MV-4-11 (cell line): ENCODE results near the gene METTL8.

Experiments
- DNase-seq: peaks from one replicate; lab custom pipeline; 2025; lab: John Stamatoyannopoulos, UW

The METTL8 gene

GRCh38 chr2:171310889-171311288, 122.9 kb downstream of the METTL8 start:
- DNase-seq, result no peak

GRCh38 chr2:171309455-171310286, 124.1 kb downstream of the METTL8 start:
- no peak for DNase-seq

DNA sequence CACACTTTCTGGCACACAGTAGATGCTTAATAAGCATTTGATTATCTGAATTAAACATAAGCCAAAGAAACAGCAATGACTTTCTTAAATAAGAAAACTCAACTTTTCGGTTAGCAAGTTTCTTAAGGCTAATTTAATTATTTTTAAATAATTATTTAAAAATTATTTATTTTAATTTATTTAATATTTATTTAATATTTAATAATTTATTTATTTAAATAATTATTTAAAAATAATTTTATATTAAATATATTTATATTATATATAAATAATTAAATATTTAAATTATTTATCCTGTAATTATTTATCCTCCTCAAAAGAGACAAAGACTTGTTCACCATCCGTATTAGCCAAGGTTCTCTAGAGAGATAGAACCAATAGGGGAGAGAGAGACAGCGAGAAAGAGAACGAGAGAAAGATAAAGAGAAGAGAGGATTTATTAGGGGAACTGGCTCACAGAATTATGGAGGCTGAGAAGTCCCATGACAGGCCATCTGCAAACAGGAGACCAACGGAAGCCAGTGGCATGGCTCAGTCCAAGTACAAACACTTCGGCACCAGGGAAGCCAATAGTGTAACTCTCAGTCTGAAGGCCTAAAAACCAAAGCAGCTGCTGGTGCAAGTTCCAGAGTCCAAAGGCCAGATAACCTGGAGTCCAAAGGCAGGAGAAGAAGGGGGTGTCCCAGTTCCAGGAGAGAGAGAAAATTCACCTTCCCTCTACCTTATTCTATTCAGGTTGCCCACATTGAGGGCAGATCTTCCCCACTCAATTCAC, 125.3 kb downstream of the METTL8 start:
- no peak for DNase-seq

DNA sequence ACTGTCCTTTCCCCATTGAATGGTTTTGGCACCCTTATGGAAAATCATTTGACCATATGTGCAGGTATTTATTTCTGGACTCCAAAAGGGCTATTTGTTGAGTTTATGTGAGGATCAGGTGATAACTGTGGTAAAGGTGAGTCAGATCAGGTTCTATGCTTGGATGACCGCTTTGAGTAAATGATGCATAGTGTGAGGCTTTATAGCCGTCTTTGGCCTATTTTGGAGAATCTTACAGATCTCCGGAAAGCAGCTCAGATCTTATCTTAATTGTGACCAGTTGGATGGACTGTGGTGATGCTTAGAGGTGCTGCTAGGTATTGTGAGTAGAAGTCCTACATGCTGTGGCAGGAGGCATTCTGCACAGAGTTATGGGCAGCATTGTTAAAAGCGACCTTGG, 126.2 kb downstream of the METTL8 start:
- DNase-seq, result no peak

DNA sequence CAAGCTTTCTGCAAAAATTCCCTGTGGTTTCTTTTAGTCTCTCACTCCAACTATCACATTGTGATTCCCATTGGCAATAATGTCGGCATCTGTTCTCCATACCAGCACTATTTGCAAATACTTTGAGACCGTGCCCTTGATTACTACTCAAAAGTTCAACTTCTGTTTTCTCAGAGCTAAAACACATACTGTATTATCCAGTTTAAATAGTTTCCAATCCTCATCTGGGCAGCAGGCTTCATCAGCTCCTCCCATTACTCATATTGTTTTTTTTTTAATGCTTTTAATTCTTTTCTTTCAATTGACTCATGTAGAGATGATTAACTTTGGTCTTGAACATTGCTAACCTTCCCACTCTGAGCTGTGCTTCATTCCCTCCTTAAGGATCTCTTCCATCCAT, 135.8 kb downstream of the METTL8 start:
- DNase-seq, result no peak

DNA sequence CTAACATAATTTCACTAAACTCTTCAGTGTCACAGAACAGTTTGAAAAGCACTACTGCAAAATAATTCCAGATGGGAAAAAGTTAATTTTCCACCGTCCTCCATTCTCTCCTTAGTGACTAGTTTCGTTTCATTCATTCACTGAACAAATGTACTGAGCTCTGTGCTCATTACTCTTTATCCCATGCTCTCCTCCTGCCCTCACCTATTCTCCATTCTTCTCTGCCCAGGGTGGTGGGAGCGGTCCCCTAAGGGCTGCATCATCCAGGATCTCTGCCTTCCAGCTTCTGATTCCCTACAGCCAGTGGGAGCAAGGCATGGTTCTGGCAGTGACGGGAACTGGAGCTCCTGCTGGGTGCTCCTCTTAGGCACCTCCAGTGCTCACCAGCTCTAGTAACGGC, 139.2 kb downstream of the METTL8 start:
- no peak for DNase-seq

- DNase-seq, result no peak
Measured at GRCh38 chr2:171293661-171294060, 140.1 kb downstream of the METTL8 start.

- no peak for DNase-seq
Measured at GRCh38 chr2:171289991-171290390, 143.8 kb downstream of the METTL8 start.

DNA sequence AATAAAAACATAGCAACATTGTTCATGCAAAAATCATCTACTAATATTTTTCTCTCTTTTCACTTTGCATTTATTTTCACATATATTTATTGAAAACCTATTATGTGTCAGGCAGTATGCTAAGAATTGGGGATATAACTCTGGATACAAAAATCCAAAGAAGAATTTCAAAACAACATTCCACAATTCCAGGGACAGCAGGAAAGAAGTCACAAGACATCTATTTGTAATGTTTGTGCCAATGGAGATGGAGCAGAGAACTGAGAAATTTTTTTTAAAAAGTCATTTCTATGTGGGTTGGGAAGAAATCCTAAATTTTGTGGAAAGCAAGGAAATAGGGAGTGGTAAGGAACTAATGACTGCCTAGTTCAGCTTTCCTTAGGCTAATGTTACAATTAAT, 144.5 kb downstream of the METTL8 start:
- no peak for DNase-seq

DNA sequence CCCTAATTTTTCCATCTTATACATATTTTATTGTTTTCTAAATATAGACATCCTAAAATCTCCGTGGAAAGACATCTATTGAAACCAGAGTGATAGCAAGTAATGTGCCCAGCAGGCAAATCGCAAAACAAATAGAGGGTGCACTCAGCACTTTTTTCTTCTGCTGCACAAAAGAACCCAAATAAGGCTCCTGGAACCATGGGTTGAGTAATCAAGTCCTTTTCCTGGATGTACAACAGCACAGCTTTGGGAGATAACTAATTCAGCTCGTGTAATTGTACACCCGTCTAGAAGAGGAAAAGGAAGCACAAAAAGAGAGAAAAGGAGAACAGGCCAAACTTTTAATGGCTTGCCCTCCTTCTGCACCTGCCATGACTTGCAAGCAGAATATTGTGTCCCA, 146.2 kb downstream of the METTL8 start:
- peak; percentile 19 for DNase-seq

DNA sequence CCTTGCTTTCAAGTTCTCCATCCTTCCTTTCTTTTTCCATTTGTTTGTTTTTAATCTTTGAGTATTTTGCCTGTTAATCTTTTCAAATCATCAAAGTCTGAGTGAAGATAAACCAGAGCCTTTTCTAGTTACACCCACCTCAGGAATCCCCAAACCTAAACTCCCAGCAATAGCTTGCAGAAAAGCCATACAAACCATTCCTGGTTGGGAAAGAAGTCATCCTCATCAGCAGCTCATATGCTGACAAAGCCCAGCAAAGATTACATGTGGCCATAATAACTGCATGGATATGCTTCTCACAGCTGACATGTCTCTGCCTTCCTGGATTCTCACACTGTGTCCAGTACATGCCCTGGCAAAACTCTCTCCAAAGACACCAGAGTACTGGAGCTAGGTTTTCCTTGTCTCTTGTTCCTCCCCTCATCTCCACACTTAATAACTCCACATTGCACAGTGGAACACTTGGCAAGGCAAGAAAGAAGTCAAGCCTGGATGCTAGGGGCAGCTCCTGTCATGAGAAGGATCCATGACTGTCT, 146.7 kb downstream of the METTL8 start:
- no peak for DNase-seq

GRCh38 chr2:171281110-171281509, 152.7 kb downstream of the METTL8 start:
- DNase-seq, result no peak

GRCh38 chr2:171279983-171280790, 153.6 kb downstream of the METTL8 start:
- peak; percentile 68 for DNase-seq

DNA sequence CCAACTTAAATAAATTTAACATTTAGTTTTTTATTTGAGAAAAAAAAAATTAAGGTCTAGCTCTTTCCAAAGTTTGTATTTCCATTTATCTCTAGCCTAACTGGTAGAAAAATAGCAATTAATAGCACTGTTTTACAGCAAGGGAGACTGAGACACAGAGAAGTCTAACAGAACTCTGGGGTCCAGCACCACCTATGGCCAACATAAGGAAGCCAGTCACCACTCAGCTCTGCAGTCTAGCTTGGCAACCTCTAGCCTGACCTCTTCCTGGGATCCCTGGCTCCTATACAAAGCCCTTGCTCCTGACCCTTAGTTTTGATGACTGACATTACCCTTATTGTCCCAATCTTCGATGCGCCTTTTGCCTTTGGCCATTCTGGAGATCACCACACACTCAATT, 159.0 kb downstream of the METTL8 start:
- DNase-seq, result no peak

DNA sequence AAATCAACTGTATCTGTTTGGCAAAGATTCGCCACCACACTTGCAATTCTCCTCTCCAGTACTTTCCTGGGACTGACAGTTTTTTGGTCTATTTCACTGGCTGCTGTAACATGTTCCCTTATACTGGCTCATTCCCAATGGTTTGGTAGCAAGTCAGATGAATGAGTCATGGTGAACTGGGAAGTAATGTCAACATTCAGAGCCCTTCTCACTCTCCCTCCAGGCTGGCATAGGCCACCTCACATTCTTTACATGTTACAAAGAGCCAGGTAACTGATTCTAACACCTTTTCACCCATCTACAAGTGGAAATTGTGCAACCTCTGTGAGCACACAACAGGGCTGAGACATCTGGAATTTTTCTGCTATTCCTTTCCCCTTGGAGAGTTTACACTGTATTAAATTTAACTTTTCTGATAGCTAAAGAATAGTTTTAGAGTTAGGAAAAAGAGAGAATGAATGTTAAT, 161.8 kb downstream of the METTL8 start:
- DNase-seq, result peak; percentile 21

DNA sequence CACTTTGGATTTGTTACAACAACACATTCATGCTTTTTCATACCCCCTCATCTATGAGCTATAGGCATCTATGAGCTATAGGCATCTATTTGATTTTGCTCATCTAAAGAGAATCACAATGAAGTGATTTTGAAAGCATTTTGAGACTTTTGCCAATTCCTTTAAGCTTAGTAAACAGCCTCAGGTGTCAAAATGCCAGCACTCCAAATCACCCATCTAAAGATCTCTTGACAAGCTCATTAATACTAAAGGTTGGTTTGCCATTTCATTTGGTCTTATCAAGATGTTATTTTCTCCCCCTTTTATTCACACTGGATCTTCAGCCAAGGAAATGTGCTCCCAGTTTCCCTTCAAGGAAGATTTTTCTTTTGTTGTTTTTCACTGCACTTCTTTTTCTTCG, 162.4 kb downstream of the METTL8 start:
- no peak for DNase-seq

GRCh38 chr2:171267855-171268629, 165.7 kb downstream of the METTL8 start:
- DNase-seq, result no peak
